HG03196 (cell line): ENCODE data around the gene CCT8L2.
"Not testable (repeated sequence)": the region's sequence is repeated elsewhere in the genome, so short reads cannot be mapped to it uniquely, and the experiment has no call there.

Experiments
- ATAC-seq: cut with Tn5 transposase; IDR thresholded peaks from one replicate; pipeline ENCODE4 v1.9.1; 2021; ENCODE audit not compliant: unreplicated experiment

The CCT8L2 gene

GRCh38 chr22:16592710-16593109 is at the start of gene CCT8L2:
CCT8L2 (minus strand) TSS chr22:16592810; CDS start chr22:16592550, 260 bp downstream.
- ATAC-seq = not testable (repeated sequence)

GRCh38 chr22:16635442-16635841 is 42.8 kb upstream of the CCT8L2 start:
- not testable (repeated sequence) for ATAC-seq

- not testable (repeated sequence) for ATAC-seq
Measured at GRCh38 chr22:16634092-16634491, 41.5 kb upstream of the CCT8L2 start.

GRCh38 chr22:16628476-16628875 is 35.9 kb upstream of the CCT8L2 start:
- not testable (repeated sequence) for ATAC-seq

- ATAC-seq = not testable (repeated sequence)
Measured at GRCh38 chr22:16625018-16625417, 32.4 kb upstream of the CCT8L2 start.

DNA sequence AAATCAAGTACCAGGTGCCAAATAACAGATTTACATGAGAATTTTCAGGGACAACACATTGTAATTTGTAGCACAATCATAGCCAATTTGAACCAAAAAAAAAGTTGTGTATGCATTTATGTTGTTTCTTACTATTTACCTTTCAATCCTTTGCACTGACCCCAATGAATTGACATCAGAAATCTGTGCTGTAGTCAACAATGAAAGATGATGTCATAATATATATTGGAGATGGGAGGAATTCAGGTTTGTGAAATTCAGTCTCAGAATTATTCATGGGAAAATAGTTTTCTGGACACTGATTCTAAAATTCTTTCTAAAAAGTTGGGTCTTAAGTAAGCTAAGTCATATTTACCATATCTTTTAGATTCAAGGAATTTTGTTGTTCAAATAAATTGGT is 31.0 kb upstream of the CCT8L2 start:
- not testable (repeated sequence) for ATAC-seq

DNA sequence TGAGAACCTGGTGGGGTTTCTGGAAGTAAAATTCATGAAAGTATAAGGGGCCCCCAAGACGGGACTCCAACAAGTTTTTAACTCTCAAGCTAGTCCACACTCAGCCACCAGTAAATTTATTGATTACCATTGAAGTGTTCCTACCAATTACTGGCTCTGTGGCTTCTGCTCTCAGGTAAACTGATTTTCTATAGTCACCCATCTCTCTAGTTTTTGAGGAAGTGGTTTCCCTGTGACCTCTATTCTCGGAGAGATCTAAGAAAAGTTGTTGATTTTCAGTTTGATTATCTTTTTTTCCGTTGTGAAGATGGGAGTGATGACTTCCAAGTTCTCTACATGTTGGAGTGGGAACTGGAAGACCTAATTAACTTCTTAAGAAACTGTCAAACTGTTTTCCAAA is 24.9 kb upstream of the CCT8L2 start:
- not testable (repeated sequence) for ATAC-seq

- not testable (repeated sequence) for ATAC-seq
Measured at GRCh38 chr22:16616390-16616938, 23.9 kb upstream of the CCT8L2 start.

DNA sequence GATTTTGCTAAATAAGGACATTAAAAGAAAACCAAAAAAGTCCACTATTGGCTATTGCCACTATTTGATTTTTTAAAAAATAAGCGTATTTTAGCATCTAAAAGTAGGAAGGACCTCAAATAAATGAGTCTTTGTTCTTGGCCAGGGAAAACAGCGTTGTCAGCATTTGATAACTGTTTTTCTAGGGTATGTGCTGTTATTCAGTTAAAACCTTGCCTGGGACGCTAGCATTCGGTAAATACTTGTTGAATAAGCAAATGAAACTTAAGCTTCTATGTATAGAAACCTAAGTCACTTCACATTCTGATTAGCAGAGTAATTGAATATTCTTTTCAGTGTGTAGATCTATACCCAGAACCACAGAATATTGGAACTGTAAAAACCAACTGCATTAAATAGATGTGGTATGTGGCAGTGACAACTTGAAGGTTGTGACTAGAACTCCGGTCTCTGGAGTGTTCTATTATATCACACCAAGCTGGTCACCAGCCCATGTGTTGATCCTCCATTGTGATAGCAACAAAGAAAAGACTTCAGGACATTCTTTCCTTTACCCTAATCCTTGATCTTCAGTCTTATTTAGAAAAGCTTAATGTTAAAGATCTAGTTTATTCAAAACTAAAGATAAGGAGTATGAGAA is 23.1 kb upstream of the CCT8L2 start:
- ATAC-seq = not testable (repeated sequence)

- ATAC-seq = no peak
Measured at GRCh38 chr22:16609548-16610261, 17.1 kb upstream of the CCT8L2 start.

GRCh38 chr22:16608931-16609330 is 16.3 kb upstream of the CCT8L2 start:
- ATAC-seq = no peak

DNA sequence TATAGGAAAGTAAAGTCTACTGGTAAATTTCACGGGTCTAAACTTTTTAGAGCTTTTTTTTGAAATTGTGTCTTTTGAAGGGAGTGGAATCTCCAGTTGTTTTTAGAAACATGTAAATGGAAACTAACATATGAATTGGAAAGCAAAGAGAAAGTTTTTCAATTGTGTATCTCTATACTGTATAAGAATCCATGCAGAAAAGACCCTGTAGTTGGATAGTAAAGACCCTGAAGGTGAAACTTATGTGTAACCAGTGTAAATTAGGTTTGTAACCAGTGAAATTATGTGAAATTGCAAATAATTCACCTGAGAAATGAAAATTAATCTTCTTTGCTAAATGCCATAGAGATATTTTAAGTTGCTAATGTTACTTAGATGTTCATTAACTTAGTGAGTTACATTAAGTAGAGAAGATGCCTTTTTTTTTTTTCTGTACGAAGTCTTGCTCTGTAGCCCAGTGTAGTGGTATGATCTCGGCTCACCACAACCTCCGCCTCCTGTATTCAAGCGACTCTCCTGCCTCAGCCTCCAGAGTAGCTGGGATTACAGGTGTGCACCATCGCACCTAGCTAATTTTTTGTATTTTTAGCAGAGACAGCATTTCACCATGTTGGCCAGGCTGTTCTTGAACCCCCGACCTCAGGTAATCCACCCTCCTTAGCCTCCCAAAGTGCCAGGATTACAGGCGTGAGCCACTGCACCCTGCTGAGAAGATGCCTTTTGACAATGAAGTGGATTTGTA is 11.8 kb upstream of the CCT8L2 start:
- ATAC-seq = not testable (repeated sequence)

DNA sequence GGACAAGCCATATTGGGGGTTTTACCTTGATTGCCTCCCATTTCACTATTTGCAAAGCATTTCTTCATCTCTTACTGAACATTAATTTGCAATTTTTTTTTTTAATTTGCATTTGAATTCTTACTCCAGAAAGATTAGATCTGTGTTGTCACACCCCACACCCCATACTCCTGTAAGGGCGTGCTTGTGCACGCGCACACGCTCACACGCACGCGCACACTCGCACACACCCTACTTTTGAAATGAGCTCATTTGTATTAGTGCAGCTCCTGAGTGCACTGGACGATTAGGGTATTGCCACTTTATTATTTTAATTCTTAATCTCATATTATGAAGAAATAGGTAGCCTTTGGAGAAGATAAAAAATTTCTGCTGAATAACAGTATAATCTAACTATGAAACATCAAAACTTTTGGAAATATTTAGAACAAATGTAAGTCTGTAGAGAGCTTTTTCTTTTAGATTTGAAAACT is 11.2 kb upstream of the CCT8L2 start:
- not testable (repeated sequence) for ATAC-seq

DNA sequence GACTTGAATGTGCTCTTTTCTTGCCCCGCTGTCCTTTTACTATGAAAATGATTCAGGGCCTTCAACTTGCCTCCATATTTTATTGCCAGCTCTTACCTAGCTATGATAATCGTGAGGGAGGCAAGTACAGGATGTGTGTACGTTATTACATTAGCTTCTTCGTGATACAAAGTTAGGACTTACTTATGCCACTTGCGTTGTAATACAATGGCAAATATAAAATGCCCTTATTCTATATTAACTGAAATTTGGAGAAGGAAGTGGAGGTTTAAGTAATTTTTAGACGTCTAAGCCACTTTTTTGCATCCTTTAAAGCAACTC is 10.8 kb upstream of the CCT8L2 start:
- ATAC-seq = no peak

GRCh38 chr22:16602728-16603447 is 10.3 kb upstream of the CCT8L2 start:
- not testable (repeated sequence) for ATAC-seq

GRCh38 chr22:16602224-16602727 is 9.7 kb upstream of the CCT8L2 start:
- not testable (repeated sequence) for ATAC-seq

- ATAC-seq = no peak
Measured at GRCh38 chr22:16601437-16602223, 9.0 kb upstream of the CCT8L2 start.

DNA sequence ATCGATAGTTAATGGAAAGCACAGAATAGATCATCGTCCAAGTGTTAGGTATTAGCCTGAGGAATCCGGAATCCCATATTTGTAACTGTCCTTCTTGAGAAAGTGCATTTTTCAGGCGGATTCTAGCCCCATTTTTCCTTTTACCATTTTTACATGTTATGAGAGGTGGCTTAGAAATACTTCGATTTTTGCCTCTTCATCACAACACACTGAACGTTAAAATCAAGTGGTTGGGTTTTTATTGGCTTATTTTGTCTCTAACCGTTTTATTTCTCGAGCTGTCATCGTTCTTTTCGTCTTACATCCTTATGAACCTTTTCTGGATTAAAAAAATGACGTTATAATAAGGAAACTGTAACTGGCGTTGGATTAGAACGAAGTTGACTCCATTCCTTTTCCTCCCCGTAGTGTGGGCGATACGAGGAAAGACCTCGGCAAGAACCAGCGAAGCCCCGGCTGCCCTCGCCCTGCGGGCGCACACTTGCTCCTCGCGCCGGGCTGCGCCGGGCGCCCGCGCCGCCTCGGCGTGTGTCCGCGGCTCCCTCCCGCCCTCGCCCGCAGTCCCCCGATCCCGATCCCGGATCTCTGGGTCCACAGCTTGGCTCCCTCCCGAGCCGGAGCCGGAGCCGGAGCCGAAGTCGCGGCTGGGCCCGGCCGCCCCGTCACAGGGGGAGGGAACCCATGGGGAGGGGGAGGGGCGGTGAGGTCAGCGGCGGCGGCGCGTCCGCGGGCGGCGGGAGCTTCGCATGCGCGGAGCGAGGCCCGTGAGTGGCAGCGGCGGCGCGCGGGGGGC is 8.2 kb upstream of the CCT8L2 start:
- not testable (repeated sequence) for ATAC-seq

- not testable (repeated sequence) for ATAC-seq
Measured at GRCh38 chr22:16599648-16600047, 7.0 kb upstream of the CCT8L2 start.
